ENCODE data around the gene RNF126. TPM values are rescaled to one million over a fixed set of nuclear protein-coding genes. Genes with fewer than 3 reads are reported as not detected.

RNF126 gene
- total RNA-seq, 2 donors from 2014 or later, result 23.3 to 45.8 TPM

- Histone ChIP-seq H3K4me1 (no peaks in the 10 kb centered on the region), H3K27ac (no peak overlapping the region), H3K36me3 (replicated peaks in 1 of 2; ENCODE audit: insufficient read depth in 1 of 2, low read depth in 2 of 2) (peaks cover 0 to 10% of the 10 kb centered on the region in 2 donors), H3K9me3 (no peaks in the 10 kb centered on the region), H3K4me3 (no peak overlapping the region), H3K27me3 (no peaks in the 10 kb centered on the region)
- WGBS, 2 donors, result 88 to 90% methylated on average over 7 to 24 of the region's 24 CpGs
- intact Hi-C loops (cut with DNase I), result no loop called here
- TF ChIP-seq CTCF (IDR thresholded peaks at IDR 0.05) (no peak), POLR2A (IDR thresholded peaks at IDR 0.05) (no peak)
- no peak for DNase-seq
- no peak for ATAC-seq
Observed at GRCh38 chr19:624433-625109, 38.4 kb downstream of the RNF126 start.

GRCh38 chr19:623974-624373, 39.0 kb downstream of the RNF126 start:
- Histone ChIP-seq H3K36me3 (replicated peaks in 1 of 2; ENCODE audit: insufficient read depth in 1 of 2, low read depth in 2 of 2) (peaks cover 0 to 12% of the 10 kb centered on the region in 2 donors), H3K4me1 (no peaks in the 10 kb centered on the region), H3K4me3 (no peak overlapping the region), H3K27me3 (no peaks in the 10 kb centered on the region), H3K27ac (no peak overlapping the region), H3K9me3 (no peaks in the 10 kb centered on the region)
- intact Hi-C loops (cut with DNase I), result no loop called here
- 84 to 92% methylated on average over 24 of the region's 24 CpGs for WGBS, 2 donors
- ATAC-seq (no peak), DNase-seq (no peak)
- TF ChIP-seq CTCF (IDR thresholded peaks at IDR 0.05) (no peak), POLR2A (IDR thresholded peaks at IDR 0.05) (no peak)

GRCh38 chr19:623175-623916, 39.7 kb downstream of the RNF126 start:
- no peaks in the 10 kb centered on the region for H3K9me3 ChIP-seq
- peaks cover 0 to 16% of the 10 kb centered on the region in 2 donors for H3K36me3 ChIP-seq (replicated peaks in 1 of 2; ENCODE audit: insufficient read depth in 1 of 2, low read depth in 2 of 2)
- ATAC-seq (no peak), DNase-seq (no peak)
- H3K4me1 ChIP-seq, result no peaks in the 10 kb centered on the region
- no peak for TF ChIP-seq POLR2A (IDR thresholded peaks at IDR 0.05)
- TF ChIP-seq CTCF (IDR thresholded peaks at IDR 0.05), result no peak
- H3K4me3 ChIP-seq, result no peak overlapping the region
- intact Hi-C loops (cut with DNase I), result no loop called here
- H3K27me3 ChIP-seq, result no peaks in the 10 kb centered on the region
- WGBS, 2 donors, result 91 to 94% methylated on average over 17 to 37 of the region's 44 CpGs
- no peak overlapping the region for H3K27ac ChIP-seq

GRCh38 chr19:622666-623065, 40.3 kb downstream of the RNF126 start:
- Histone ChIP-seq H3K4me1 (no peaks in the 10 kb centered on the region), H3K9me3 (no peaks in the 10 kb centered on the region), H3K4me3 (no peak overlapping the region), H3K27ac (no peak overlapping the region), H3K36me3 (replicated peaks in 1 of 2; ENCODE audit: insufficient read depth in 1 of 2, low read depth in 2 of 2) (peaks cover 0 to 18% of the 10 kb centered on the region in 2 donors), H3K27me3 (no peaks in the 10 kb centered on the region)
- 95% methylated on average over 22 of the region's 37 CpGs; no CpG with 5 or more reads in 1 of the 2 donors for WGBS, 2 donors
- TF ChIP-seq POLR2A (IDR thresholded peaks at IDR 0.05) (no peak), CTCF (IDR thresholded peaks at IDR 0.05) (no peak)
- DNase-seq (no peak), ATAC-seq (no peak)
- intact Hi-C loops (cut with DNase I), result no loop called here

All from body of pancreas (tissue), 4 donors.